Measurements from ENCODE around the gene TIMM8A. TPM values are rescaled to one million over a fixed set of nuclear protein-coding genes. Genes with fewer than 3 reads are reported as not detected.
"Not testable (repeated sequence)": the region's sequence is repeated elsewhere in the genome, so short reads cannot be mapped to it uniquely, and the experiment has no call there.

The TIMM8A gene
- polyA plus RNA-seq, 3 donors = 17.7 to 20.7 (median 19.0) TPM

DNA sequence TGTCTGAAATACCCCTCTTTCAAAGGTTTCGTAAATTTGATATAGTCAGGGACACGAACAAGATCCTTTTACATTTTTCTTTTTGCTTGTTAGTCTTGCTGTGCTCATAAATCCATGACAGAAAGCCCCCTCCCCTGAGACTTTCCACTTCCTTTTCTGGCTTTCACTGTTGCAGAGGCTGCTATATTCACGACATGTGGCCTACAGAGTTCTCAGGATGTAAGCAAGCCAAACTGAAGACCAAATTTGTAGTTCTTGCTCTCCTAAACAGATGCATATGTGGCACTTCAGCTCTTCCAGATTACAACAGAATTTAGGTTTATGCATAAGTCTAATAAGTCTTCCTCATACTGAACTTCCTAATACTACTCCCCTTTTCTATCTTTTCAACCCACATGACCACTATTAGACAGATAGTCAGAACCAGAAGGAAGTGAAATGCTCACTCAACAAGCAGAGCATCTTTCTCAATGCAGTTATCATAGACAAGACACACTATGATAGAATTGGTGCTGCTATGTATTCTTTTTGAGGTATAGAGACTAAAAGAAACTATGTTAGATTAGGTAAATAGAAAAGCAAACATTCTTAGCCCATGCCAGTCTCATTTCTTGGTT is 22.5 kb upstream of the TIMM8A start:
- no peak for DNase-seq (ENCODE audit: extremely low read depth in 1 of 11, low read depth in 9 of 11, low spot score in 4 of 11)

DNA sequence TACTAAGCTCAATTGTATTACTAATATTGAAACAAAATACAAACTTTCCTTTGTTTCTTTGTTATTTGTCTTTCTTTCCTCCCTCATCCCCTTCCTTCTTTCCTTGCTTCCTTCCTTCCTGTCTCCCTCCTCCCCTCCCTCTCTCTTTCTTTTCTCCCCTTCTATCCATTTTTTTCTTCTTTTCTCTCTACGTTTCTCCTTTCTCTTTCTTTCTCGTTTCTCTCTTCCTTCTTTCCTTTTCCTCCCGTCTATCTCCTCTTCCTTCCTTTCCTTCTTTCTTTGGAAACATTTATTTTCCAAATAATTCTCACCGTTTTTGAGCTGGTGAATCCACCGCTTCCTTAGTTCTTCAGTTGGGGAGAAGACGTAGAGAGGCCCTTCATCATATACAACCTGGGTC is 21.1 kb upstream of the TIMM8A start:
- DNase-seq (ENCODE audit: extremely low read depth in 1 of 11, low read depth in 9 of 11, low spot score in 4 of 11) = no peak

DNA sequence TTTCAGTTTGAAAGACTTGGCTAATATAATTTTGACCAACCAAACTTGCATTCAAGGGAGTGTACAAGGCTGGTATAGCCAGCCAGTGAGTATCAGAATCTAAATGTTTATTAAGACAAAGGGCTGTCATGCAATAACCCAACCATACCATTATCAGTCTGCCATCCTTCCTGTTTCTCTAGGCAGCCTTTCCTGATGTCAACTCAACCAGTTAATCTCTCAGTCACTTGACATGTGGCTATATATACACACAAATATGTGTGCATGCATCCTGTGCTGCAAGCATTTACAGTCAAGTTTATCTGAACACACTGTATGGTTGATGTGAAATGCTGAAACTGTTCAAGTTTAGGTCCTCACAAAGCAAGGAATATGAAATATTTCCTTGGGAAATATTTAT is 20.3 kb upstream of the TIMM8A start:
- no peak for DNase-seq (ENCODE audit: extremely low read depth in 1 of 11, low read depth in 9 of 11, low spot score in 4 of 11)

DNA sequence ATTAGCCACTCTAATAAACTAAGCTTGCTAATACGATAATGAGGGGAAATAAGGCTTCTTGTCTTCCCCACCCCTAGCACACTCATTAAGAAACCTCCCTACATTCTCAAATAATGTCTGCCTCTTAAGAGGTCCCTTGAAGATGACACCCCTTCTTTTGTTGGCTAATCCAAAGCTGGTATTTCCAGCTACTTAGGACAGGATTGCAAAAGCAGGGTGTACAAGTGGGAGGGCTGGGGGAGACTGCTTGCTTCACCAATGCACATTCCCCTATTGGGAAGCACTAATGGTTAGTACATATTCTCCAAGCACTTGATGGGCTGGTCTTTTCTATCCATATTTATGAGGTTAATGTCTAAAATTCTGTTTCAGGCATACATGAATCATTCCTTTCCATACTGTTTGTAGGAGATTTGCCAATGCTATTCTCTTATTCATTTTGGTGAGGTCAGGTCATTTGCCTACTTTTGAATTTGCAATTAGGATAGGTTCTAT is 16.8 kb upstream of the TIMM8A start:
- no peak for DNase-seq (ENCODE audit: extremely low read depth in 1 of 11, low read depth in 9 of 11, low spot score in 4 of 11)

DNA sequence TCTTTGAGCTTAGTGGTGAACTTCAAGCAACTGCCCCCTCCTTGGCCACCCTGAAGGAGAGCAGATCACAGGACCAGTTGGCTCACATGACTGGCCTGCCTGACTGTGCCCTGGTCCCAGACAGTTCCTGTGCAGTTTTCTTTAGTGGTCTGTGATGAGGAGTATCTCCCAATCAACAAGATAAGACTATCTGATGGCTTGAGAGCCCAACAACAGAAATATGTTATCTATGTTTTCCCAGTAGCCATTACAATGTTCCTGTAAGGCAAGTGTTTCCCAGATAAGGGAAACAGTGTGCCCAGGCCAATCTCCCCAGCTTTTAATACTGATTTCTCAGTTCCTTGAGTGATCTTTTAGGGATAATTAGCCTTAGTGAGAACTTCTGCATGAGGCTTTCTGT is 14.2 kb upstream of the TIMM8A start:
- no peak for DNase-seq (ENCODE audit: extremely low read depth in 1 of 11, low read depth in 9 of 11, low spot score in 4 of 11)

DNA sequence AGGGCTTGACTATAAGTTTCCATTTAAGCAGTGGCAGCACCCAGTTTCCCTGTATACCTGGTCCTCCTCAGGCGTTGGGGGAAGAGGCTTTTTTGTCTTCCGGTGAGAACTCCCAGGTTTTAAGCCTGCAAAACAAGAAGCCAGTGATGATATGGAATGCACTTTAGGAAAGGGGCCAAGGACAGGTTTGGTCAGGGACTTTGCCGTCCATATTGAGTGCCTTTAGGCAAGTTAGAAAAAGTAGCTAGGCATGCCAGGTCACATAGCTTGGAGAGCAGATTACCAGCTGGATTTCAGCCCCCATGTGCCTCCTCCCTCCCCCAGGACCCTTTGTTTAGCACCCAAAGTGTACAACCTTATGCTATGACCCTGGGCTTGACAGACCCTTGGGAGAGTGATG is 13.6 kb upstream of the TIMM8A start:
- no peak for DNase-seq (ENCODE audit: extremely low read depth in 1 of 11, low read depth in 9 of 11, low spot score in 4 of 11)

DNA sequence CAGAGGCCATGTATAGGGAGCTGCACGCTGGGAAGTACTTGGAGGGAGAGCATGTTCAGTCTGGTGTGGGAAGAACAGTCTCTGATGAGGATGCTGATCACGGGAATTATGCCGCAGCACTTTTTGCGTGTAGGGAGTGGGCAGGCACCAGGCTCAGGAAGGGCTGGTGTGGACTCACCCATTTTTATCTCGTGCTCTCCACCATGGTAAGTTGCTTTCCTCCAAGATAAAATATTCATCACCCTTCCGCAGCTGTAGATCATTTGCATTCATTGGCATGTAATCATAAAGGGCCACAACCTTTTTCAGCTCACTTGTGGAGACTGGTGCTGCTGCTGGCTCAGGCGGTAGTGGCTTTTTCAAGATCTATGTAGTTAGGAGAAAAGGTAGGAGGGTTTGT is 11.8 kb upstream of the TIMM8A start:
- no peak for DNase-seq (ENCODE audit: extremely low read depth in 1 of 11, low read depth in 9 of 11, low spot score in 4 of 11)

DNA sequence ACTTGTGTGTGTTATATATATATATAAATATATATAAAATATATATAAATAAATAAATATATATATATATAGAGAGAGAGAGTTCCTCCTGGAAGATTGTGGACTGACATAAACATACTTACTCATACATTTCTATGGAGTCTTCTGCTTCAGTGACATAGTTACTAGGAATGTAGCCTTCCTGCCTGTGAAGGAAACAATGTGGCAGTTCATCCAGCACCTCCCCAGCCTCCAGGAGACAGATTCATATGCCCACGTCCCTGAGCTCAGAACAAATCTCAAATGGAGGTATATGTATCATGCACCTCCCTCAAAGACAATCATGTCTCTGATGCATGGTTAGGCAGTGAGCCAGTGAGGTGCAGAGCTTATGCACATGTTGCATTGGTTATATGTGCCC is 11.4 kb upstream of the TIMM8A start:
- no peak for DNase-seq (ENCODE audit: extremely low read depth in 1 of 11, low read depth in 9 of 11, low spot score in 4 of 11)

DNA sequence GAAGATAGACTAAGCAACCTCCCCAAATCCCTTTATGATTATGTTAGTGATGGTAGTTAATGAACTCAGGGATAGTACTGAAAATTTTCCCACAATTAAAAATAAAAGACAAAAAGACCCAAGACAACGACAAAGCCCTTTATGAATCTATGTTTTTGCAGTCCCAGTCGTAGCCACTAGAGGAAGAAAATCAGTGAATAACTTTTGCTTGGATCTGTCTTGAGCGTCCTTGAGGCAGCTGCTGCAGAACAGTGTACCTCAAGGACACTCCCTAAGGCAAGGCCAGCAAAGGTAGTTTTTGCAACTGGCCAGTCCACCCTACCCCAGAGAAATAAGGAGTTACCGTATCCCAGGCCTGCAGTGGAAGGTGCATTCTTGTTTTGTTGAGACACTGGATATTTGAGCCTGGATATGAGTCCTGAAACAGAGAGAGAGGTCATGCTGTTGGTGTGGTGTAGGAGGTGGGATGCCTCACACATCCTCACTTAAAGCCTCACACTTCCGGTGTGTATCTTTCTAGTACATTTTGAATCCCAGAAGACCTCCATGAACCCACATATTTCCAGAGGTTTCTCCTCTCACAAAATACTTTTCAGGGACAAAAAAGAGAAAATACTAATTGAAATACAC is 8.7 kb upstream of the TIMM8A start:
- DNase-seq (ENCODE audit: extremely low read depth in 1 of 11, low read depth in 9 of 11, low spot score in 4 of 11) = no peak

DNA sequence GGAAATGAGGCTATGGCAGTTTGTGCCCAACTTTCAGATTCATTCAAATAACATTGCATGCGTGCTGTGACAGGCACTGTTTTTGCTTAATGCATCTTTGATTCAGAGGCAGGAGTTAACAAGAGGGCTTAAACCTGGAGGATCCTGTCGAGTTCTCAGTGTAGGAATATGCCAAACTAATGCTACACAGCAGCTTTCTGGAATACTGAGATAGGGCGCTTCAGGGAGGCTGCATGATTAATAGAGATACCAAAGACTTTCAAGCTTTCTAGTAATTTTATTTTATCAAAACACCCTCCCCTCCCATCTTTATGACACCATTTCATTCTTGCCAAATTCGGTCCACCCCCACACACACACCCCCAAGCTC is 636 bp upstream of the TIMM8A start:
- DNase-seq (ENCODE audit: extremely low read depth in 1 of 11, low read depth in 9 of 11, low spot score in 4 of 11) = no peak

DNA sequence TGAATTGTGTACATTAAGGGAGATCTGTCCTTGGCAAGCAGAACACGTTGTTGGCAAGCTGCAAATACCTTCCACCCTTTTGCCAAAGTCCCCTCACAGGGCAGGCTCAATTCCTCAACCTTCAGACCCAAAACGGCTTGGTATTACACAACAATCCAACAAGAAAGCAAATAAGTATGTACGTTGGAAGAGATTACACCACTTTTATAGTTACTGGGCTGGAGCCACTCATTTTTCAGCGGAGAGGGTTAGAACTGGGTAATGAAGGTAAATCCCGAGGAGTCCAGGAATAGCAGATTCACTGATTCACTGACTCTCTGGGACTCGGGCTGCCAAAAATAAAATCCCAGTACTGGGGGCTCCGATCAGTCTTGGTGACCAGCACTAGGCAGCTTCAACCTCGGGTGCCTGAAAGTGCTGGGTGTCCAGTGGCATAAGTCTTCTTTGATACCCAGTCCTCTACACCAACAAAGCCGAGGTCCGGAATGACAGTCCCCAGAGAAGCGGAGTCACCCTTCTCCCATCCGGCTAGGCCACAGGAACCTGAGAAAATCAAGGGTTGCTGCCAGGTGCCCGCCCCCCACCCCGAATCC is 587 bp downstream of the TIMM8A start:
- no peak for DNase-seq (ENCODE audit: extremely low read depth in 1 of 11, low read depth in 9 of 11, low spot score in 4 of 11)

DNA sequence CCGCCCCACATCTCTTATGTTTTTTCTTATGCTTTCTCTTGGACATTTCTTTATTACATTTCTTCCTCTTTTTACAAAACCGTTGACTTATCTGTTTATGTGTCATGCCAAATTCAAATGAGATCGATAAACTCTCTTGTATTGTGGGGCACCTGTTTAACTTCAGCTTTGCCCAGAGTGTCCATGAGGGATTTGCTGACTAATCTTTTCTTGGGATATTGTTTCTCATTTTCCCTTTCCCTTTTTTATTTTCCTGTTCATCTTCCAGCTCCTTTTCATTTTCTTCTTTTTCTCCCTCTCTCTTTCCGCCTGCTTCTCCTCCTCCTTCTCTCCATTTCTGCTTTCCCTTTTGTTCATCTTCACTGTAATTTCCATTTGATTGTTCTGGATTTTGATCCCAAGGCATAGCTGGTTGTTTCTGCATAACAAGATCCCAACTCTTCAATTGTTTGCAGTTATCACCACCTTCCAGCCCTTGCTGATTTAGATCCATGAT is 10.7 kb downstream of the TIMM8A start:
- DNase-seq (ENCODE audit: extremely low read depth in 1 of 11, low read depth in 9 of 11, low spot score in 4 of 11) = no peak

DNA sequence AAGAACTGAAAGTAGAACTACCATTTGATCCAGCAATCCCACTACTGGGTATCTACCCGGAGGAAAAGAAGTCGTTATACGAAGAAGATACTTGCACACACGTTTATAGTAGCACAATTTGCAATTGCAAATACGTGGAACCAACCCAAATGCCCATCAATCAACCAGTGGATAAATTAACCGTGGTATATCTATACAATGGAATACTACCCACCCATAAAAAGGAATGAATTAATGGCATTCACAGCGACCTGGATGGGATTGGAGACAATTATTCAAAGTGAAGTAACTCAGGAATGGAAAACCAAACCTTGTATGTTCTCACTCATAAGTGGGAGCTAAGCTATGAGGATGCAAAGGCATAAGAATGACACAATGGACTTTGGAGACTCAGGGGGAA is 14.2 kb downstream of the TIMM8A start:
- DNase-seq (ENCODE audit: extremely low read depth in 1 of 11, low read depth in 9 of 11, low spot score in 4 of 11) = not testable (repeated sequence)

DNA sequence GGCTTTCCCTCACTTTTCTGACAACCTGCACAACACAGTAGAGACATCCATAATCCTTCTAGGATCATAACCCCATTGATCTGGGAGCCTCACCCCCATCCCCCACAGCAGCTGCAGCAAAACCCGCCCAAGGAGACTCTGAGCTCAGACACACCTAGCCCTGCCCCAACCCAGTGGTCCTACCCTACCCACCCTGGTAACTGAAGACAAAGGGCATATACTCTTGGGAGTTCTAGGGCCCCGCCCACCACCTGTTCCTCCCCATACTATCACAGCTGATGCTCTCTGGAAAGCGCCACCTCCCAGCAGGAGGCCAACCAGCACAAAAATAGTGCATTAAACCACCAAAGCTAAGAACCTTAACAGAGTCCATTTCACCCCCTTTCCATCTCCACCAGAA is 21.9 kb downstream of the TIMM8A start:
- DNase-seq (ENCODE audit: extremely low read depth in 1 of 11, low read depth in 9 of 11, low spot score in 4 of 11) = not testable (repeated sequence)

DNA sequence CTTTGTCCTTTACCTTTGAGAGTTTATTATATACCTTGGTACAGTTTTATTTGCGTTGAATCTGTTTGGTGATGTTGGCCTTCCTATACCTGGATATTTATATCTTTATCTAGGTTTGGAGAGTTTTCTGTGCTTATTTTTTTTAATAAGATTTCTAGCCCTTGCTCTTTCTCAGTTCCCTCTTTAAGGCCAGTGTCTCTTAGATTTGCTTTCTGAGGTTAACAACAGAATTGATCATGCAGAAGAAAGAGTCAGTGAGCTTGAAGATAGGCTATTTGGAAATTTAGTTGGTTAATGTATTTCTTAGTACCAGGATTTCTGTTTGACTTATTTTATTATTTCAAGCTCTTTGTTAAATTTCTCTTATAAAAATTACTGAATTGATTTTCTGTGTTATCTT is 44.8 kb downstream of the TIMM8A start:
- DNase-seq (ENCODE audit: extremely low read depth in 1 of 11, low read depth in 9 of 11, low spot score in 4 of 11) = no peak

Other genes starting within 250 kb of the TIMM8A start
- 1 to 10 TPM; 1.6 to 2.7 (median 1.6) TPM for gene DRP2, start 129.0 kb downstream of the TIMM8A start, polyA plus RNA-seq (ENCODE audit: insufficient read length in 3 of 3)
- under 1 TPM; 0.45 to 0.62 (median 0.57) TPM for gene TAF7L, start 57.4 kb downstream of the TIMM8A start, polyA plus RNA-seq (ENCODE audit: insufficient read length in 3 of 3)
- gene BTK, start 37.4 kb upstream of the TIMM8A start, polyA plus RNA-seq (ENCODE audit: insufficient read length in 3 of 3) = 1 to 10 TPM; 2.5 to 4.0 (median 3.0) TPM
- 1,000 to 10,000 TPM in 2 of 3 donors, 100 to 1,000 TPM in 1; 887 to 1,397 (median 1,349) TPM for gene RPL36A, start 42.3 kb upstream of the TIMM8A start, polyA plus RNA-seq (ENCODE audit: insufficient read length in 3 of 3)
- gene GLA, start 59.2 kb upstream of the TIMM8A start, polyA plus RNA-seq (ENCODE audit: insufficient read length in 3 of 3) = 10 to 100 TPM; 30.7 to 41.8 (median 38.5) TPM
- 100 to 1,000 TPM; 130 to 158 (median 139) TPM for gene HNRNPH2, start 59.5 kb upstream of the TIMM8A start, polyA plus RNA-seq (ENCODE audit: insufficient read length in 3 of 3)
- 10 to 100 TPM; 21.8 to 30.7 (median 23.5) TPM for gene ARMCX4, start 136.7 kb upstream of the TIMM8A start, polyA plus RNA-seq (ENCODE audit: insufficient read length in 3 of 3)
- gene ARMCX1, start 201.8 kb upstream of the TIMM8A start, polyA plus RNA-seq (ENCODE audit: insufficient read length in 3 of 3) = 10 to 100 TPM; 45.5 to 51.5 (median 50.0) TPM

Measured in renal cortex interstitium (tissue), 11 donors.